ENCODE measurements around the gene ATOSB.

- TF ChIP-seq, protein P1, sequence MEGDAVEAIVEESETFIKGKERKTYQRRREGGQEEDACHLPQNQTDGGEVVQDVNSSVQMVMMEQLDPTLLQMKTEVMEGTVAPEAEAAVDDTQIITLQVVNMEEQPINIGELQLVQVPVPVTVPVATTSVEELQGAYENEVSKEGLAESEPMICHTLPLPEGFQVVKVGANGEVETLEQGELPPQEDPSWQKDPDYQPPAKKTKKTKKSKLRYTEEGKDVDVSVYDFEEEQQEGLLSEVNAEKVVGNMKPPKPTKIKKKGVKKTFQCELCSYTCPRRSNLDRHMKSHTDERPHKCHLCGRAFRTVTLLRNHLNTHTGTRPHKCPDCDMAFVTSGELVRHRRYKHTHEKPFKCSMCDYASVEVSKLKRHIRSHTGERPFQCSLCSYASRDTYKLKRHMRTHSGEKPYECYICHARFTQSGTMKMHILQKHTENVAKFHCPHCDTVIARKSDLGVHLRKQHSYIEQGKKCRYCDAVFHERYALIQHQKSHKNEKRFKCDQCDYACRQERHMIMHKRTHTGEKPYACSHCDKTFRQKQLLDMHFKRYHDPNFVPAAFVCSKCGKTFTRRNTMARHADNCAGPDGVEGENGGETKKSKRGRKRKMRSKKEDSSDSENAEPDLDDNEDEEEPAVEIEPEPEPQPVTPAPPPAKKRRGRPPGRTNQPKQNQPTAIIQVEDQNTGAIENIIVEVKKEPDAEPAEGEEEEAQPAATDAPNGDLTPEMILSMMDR (IDR thresholded peaks at IDR 0.05): no peak
- peak in 2 of 4 donors; percentile 38 to 88 for TF ChIP-seq POLR2A (IDR thresholded peaks at IDR 0.05)
Observed at GRCh38 chr9:35161713-35162604, 46.3 kb upstream of the ATOSB start, which contains the start of gene UNC13B.

Data from stomach (tissue), 4 donors.